Measurements from ENCODE around the gene ARRDC5.
"Not testable (repeated sequence)": the region's sequence is repeated elsewhere in the genome, so short reads cannot be mapped to it uniquely, and the experiment has no call there.

Gene ARRDC5

DNA sequence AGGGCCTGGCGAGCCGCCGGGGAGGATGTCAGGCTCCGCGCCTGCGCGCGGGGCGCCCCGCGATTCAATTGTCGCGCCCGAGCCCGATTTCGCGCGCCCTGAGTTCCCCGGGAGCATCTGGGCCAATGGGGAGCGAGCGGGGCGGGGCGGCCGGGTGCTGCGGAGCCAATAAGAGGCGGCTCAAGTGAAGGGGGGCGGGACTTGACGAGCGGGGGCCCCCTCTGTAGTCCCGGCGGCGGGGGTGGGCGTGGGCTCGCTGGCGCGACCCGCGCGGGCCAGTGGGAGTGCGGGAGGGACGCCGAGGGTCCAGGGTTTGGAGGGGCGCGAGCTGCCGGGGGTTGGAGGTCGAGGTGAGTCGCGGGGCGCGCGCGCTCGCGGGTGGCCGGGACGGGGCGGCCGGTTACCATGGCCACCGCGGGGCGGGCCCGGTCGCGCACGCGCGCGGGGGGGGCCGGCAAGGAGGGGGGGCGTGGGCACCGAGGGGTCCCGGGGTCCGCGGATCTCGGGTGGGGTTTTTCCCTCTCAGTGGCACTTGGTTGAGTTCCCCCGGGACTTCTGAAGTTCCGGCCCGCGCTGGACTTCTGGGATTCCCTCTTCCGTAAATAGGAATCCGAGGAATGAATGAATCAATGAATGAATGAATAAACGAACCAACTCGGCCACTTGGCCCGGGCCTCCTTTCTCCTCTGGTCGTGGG is 7.3 kb upstream of the ARRDC5 start:
- DNase-seq = peak; percentile 94

DNA sequence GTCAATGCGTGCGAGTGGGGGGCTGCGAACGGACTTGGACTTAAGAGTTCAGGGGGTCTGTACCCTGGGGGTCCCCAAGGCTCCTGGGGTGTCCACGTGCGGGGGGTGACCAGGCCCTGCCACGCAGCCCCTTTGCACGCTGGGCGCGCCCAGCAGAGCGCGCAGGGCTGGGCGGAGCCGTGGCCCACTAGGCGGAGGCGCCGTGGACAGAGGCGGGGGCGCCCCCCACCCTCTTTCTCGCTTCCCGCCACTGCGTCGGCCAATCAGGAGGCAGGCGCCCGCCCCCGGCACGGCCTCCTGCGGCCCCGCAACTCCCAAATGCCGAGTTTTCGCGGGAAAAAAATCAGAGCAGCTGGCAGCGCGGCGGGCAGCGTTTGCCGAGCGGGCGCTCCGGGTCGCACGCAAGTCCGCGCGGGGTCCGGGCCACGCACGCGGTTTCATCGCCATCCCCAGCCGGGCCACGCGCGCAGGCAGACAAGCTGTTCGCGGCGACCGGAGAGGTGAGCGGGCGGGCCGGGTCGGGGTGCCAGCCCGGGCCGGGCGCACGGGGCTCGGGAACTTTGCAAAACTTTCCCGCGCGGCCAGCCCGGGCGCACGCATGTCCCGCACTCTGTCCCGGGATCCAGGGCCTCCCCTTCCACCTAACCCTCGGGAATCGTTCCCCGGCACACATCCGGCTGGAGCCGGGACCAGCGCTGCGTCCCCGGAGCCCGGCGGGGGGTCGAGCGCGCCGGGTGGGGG is 6.6 kb upstream of the ARRDC5 start, which contains the start of gene UHRF1:
UHRF1 (plus strand) TSS at position 346 of the 741 bp plus-strand sequence. CDS start 1,385 bp downstream, outside the sequence.
- peak; percentile 77 for DNase-seq

DNA sequence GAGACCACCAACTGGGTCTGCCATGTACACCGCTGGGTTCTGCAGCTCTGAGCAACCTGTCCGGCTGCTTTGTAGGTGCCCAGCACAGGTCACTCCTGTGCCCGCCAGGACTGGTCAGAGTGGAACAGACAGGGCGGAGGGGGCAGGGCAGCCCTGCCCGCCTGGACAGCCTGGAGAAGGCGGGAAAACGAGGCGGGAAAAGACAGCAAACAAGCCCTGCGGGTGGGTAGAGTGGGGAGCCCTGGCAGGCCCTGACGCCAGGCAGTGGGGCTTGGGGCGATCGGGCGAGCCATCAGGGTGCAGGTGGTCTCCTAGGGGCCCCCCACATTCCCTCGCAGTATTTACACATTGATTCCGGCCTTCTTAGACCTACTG is 6.1 kb upstream of the ARRDC5 start:
- DNase-seq = no peak

DNA sequence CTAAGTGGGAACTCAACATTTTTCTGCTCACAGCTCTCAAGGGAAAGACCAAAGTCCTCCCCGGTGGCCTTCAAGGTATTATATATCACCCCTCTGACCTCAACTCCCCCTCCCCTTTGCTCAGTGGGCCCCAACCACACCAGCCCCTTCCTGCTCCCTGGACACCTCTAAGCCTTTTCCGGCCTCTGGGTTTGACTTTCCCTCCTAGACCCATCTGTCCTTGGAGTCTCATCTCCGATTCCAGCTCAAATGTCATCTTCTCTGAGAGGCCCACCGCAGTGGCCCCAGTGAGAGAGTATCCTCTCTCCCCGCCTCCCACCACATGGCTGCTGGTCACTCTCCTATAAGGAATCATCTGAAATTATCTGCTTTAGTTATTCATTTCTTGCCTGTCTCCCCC is 5.7 kb upstream of the ARRDC5 start:
- DNase-seq = no peak

DNA sequence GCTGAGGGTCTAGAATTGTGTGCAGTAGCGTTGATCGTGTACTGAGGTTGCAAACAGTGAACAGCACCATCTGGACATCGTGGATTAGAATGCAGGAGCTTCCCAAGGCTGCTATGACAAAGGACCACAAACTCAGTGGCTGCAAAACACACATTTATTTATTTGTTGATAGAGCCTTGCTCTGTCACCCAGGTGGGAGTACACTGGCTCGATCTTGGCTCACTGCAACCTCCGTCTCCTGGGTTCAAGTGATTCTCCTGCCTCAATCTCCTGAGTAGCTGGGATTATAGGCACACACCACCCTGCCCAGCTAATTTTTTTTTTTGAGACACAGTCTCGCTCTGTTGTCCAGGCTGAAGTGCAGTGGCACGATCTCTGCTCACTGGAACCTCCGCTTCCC is 4.3 kb upstream of the ARRDC5 start:
- no peak for DNase-seq

DNA sequence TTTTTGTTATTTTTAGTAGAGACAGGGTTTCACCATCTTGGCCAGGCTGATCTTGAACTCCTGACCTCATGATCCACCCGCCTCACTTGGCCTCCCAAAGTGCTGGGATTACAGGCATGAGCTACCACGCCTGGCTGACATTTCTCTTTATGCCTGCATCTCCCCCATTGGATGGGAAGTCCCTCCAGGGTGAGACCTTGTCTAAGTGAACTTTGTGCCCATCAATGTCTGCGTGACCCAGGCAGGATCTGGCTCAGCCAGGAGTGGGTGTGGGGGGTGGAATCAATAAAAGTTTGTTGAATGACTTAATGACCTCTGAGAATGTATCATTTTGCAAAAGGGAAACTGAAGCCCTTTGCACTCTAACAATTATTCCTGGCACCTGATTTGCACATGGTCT is 1.8 kb upstream of the ARRDC5 start:
- DNase-seq = peak; percentile 40

DNA sequence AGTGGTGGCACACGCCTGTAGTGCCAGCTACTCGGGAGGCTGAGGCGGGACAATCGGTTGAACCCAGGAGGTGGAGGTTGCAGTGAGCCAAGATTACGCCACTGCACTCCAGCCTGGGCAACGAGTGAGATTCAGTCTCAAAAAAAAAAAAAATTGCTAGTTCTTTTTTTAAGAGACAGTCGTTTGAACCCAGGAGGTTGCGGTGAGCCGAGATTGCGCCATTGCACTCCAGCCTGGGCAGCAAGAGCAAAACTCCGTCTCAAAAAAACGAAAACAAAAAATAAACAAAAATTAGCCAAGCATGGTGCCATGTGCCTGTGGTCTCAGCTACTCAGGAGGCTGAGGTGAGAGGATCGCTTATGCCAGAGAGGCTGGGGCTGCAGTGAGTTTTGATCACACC is 1.8 kb downstream of the ARRDC5 start:
- DNase-seq = peak; percentile 99

DNA sequence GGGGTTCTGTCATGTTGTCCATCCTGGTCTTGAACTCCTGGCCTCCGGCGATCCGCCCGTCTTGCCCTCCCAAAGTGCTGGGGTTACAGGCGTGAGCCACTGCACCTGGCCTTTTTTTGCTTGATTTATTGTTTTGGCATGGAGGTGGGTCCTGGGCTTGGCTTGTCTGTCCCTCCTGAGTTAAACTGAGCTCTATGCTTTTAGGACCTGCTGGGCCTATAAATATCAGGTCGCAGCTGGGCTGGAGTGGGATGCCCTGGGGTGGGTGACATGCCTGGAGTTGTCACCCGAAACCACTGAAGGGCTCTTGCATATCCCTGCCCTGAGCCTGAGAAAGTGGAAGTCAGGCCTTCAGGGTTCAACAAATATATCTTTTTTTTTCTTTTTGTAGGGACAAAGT is 5.5 kb downstream of the ARRDC5 start:
- DNase-seq = peak; percentile 91

DNA sequence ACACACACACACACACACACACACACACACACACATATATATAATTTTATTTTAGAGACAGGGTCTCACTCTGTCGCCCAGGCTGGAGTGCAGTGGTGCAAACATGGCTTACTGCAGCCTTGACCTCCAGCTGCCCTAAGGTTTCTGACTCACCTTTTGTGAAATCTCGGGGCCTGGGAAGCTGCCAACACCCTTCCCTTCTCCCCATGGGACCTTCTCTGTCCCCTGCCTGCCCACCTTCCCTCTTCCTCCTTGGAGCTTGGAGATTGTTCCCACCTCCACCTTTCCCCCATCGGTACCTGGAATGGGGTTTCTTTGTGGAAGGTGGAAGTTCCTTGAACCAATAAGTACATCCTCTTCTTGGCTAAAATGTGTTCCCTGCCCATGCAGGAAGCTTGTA is 6.3 kb downstream of the ARRDC5 start:
- peak; percentile 33 for DNase-seq

DNA sequence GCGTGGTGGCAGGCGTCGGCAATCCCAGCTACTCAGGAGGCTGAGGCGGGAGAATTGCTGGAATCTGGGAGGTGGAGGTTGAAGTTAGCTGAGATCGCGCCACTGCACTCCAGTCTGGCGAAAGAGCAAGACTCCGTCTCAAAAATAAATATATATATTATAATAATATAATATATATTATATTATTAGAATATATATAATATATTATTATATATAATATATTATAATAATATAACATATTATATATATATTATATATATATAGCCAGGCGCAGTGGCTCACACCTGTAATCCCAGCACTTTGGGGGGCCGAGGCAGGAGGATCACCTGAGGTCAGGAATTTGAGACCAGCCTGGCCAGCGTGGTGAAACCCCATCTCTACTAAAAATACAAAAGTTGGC is 9.7 kb downstream of the ARRDC5 start:
- not testable (repeated sequence) for DNase-seq

DNA sequence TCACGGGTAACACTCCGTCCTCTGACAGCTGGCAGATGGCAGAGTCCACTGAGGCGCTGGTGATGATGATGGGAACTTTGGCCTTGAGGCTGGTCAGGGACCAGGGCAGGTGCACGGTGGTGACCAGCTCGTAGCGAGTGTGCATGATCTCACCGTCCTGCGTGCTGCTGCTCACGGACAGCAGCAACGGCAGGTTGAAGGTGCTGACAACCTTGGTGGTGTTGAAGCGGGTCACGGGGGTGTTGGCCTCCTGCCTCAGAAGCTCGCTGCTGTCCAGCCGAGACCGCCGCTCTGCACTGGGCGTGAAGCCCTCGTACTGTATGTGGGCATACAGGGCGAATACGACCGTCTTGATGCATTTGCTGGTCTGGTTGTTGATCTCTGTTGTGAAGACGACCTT is 11.6 kb downstream of the ARRDC5 start:
- no peak for DNase-seq

DNA sequence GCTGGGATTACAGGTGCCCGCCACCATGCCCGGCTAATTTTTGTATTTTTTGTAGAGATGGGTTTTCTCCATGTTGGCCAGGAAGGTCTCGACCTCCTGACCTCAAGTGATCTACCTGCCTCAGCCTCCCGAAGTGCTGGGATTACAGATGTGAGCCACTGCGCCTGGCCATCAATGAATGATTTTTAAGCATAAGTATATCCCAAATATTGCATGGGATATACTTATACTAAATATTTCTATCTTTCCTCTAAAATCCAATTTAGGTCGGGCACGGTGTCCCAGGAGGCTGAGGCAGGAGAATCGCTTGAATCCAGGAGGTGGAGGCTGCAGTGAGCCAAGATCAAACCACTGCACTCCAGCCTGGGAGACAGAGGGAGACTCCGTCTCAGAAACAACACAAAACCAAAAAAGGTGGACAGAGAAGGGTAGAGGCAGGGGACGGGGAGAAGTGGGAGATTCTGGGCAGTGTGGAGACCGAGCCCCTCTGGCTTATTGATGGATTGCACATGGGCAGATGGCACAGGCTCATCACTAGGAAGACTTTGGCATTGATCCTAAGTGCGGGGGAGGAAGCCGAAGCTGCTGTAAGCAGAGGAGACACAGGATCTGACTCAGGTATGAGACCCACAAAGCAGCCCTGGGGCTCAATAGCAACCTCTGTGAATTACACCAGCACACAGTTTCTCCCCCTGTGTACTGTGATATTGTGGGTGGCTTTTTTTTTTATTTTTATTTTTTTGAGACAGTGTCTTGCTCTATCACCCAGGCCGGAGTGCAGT is 13.5 kb downstream of the ARRDC5 start:
- DNase-seq = no peak

DNA sequence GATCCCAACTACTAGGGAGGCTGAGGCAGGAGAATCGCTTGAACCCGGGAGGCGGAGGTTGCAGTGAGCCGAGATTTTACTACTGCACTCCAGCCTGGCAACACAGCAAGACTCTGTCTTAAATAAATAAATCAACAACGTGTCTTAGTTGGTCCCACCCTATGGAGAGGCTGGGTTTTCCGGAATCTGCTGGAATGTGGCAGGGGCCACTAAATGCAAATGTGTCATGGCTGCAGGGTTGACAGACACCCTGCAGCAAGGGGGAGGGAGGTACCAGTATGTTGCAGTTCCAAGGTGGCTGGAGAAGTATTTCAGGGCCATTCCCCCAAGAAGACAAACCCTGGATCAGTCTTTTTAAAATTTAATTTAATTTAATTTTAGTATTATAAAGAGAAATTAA is 14.9 kb downstream of the ARRDC5 start:
- DNase-seq = not testable (repeated sequence)

DNA sequence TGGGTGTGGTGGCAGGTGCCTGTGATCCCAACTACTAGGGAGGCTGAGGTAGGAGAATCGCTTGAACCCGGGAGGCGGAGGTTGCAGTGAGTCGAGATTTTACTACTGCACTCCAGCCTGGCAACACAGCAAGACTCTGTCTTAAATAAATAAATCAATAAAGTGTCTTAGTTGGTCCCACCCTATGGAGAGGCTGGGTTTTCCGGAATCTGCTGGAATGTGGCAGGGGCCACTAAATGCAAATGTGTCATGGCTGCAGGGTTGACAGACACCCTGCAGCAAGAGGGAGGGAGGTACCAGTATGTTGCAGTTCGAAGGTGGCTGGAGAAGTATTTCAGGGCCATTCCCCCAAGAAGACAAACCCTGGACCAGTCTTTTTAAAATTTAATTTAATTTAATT is 17.7 kb downstream of the ARRDC5 start:
- DNase-seq = not testable (repeated sequence)

DNA sequence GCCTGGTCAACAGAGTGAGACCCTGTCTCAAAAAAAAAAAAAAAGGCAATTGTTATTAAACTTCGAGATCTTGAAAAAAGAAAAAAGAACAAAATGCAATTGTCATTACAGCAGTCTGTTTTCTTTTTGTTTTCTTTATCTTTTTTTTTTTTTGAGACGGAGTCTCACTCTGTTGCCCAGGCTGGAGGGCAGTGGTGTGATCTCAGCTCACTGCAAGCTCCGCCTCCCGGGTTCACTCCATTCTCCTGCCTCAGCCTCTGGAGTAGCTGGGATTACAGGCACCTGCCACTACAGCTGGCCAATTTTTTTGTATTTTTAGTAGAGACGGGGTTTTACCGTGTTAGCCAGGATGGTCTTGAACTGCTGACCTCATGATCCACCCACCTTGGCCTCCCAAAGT is 19.8 kb downstream of the ARRDC5 start:
- DNase-seq = not testable (repeated sequence)

DNA sequence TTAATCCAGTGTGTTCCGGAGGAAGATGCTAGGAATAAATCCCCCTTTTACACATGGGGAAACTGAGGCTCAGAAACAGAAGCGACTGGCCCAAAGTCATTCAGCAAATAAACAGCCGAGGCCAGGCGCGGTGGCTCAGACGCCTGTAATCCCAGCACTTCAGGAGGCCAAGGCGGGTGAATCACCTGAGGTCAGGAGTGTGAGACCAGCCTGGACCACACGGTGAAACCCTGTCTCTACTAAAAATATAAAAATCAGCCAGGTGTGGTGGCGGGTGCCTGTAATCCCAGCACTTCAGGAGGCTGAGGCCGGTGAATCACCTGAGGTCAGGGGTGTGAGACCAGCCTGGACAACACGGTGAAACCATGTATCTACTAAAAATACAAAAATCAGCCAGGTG is 23.7 kb downstream of the ARRDC5 start:
- DNase-seq = no peak

DNA sequence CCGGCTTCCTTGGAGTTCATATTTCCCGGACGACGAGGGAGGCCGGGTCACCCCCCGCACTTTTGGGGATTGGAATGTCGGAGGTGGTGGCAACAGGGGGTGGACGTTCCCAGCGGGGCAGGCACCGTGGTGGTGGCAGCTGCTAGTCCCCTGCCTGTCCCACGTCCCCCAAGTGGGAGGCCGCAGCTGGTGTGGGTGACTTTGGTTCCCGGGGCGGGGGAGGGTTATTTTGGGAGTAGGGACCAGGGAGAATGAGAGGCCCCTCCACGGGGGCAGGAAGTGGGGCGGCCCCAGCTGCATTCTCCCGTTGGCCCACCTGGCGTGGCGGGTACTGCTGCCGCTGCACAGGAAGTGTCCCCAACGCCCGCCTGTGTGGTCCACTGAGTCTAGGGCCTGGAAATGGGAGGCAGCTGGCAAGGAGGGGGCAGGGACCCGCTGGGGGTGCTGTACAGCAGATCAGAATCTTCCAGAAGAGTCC is 24.2 kb downstream of the ARRDC5 start:
- DNase-seq = peak; percentile 44

DNA sequence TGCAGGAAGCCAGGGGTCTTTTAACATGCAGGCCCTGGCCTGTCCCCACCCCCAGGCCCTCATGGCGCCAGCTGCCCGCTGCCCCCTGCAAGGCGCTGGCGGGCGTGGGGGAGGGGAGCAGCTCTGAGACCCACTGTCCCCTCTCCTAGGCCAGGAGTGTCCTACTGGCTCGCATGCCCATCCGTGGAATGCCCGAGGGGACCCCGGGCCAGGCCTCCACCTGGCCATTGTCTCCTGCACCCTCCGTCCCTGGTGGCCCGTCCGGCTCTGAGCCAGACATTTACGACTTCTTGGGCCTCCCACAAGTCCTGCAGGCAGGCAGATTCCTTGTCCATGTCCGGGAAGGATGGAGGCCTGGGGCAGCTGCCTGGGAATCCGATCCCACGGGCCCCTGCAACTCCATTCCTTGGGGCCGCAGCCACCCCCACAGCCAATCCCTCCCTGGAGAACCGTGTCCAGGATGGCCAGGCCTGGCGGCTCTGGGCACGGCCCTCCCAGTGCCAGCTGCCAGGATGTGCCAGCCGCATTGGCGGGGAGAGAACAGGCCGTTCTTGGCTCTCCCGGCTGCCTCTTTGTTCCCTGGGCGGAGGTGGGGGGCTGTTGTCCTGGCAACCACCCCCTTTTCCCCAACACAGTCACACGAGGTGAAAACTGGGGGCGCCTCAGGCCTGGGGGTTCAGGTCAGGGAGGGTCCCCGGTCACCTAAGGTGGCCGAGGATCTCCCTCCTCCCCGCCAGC is 24.8 kb downstream of the ARRDC5 start:
- no peak for DNase-seq

DNA sequence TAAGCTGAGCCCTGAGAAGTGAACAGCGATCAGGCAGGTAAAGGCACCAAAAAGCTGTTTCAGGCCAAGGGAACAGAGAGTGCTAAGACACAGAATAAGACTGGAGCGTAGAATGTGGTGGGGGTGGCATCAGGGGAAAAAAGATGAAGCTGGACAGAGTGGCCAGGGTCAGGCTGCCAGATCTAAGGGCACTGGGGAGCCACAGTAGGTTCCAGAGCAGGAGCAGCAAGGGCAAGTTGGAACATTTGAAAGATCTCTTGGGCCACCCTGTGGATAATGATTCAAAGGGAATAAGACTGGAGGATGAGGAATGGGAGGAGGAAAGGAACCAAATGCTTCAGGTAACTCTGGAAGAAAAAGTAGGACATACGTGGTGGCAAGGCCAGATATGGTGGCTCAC is 28.8 kb downstream of the ARRDC5 start:
- DNase-seq = no peak

DNA sequence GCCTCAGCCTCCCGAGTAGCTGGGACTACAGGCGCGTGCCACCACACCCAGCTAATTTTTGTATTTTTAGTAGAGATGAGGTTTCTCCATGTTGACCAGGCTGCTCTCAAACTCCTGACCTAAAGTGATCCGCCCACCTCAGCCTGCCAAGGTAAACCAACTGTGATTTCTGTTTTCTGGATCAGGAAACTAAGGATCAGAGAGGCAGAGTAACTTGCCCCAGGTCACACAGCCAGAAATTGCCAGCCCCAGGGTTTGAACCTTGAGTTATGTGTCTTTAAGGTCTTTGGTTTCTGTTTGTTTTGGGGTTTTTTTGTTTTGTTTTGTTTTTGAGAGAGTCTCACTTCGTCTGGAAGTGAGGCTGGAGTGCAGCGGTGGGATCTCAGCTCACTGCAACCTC is 31.0 kb downstream of the ARRDC5 start:
- DNase-seq = no peak

DNA sequence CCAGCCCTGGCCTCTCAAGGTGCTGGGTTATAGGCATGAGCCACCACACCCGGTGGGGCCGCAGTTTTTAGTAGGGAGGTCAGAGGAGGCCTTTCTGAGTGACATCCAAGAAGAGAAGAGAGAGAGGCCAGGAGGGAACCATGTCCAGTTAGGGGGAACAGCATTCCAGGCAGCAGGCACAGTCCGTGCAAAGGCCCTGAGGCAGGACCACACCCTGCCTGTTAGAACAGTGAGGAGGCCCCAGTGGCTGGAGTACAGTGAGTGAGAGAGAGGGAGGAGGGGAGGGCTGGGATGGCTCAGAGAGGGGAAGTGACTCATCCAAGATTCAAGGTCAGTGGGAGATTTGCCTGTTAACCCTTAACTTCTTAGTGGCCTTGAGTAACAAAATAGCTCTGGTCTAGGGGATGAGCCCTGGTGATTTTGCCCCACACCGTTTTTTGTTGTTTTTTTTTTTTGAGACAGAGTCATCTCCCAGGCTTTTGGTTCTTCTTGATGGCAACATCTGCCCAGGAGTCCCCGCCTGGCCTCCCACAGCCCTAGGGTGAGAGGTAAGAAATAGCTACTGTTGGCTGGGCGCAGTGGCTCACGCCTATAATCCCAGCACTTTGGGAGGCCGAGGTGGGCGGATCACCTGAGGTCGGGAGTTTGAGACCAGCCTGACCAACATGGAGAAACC is 32.5 kb downstream of the ARRDC5 start:
- peak; percentile 98 for DNase-seq

DNA sequence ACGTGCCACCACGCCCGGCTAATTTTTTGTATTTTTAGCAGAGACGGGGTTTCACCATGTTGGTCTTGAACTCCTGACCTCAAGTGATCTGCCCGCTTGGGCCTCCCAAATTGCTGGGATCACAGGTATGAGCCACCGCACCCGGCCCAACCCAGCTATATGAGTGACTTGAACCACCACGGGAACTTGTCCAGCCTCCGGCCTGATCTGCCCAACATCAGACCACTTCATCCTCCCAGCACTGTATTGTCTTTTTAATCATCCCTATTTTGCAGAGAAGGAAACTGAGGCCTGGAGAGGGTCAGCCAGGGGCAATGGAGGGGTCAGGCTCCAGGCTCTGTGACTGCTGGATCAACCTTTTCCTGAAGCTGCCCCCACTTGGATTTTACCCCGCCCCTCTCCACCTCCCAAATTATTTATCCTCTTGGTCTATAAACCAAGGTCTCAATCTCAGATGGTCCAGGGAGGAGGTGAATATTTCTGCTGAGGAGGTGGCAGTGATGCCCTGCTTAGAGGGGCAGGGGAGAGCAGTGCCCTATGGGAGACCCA is 34.3 kb downstream of the ARRDC5 start:
- DNase-seq = no peak

Measured in MV-4-11 (cell line).